Hindlimb muscle (tissue), 1 donor: ENCODE measurements around the gene CHML. TPM values are rescaled to one million over a fixed set of nuclear protein-coding genes. Genes with fewer than 3 reads are reported as not detected.

Experiments
- DNase-seq: peaks from one replicate; pipeline ENCODE4 v3.0.0-alpha.2; 2013
- polyA plus RNA-seq: library from polyadenylated mRNA; unstranded; fragments of 120-200 nt; gene quantifications from one replicate; pipeline ENCODE4 v1.2.1, GENCODE V29; 2013; ENCODE audit not compliant: insufficient read length

CHML gene
- polyA plus RNA-seq, 1 donor = 12.2 TPM

DNA sequence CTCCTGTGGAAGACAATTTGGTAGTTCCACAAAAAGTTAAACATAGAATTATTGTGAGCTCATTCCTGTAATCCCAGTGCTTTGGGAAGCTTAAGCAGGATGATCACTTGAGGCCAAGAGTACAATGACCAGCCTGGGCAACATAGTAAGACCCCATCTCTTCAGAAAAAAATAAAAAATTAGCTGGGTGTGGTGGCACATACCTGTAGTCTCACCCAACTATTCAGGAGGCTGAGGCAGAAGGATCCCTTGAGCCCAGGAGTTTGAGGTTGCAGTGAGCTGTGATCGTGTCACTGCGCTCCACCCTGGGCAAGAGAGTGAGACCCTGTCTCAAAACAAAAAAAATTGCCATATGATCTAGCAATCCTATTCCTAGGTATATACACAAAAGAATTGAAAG, 4.1 kb upstream of the CHML start:
- no peak for DNase-seq

DNA sequence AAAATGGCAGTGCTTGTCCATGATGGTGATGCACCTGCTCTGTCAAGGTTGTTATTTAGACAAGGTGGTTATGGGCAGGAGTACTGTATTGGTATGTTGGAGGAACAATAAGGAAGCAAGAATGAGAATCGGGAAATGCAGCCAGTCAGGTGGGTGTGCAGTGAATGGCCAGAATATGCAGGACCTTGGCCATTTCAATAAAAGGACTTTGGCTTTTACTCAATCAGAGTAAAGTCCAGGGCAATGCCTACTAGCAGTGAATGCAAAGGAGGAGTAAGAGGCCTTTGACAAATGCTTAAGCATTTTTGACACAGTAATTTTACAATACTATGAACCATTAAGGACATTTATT, 2.4 kb upstream of the CHML start:
- DNase-seq = no peak

DNA sequence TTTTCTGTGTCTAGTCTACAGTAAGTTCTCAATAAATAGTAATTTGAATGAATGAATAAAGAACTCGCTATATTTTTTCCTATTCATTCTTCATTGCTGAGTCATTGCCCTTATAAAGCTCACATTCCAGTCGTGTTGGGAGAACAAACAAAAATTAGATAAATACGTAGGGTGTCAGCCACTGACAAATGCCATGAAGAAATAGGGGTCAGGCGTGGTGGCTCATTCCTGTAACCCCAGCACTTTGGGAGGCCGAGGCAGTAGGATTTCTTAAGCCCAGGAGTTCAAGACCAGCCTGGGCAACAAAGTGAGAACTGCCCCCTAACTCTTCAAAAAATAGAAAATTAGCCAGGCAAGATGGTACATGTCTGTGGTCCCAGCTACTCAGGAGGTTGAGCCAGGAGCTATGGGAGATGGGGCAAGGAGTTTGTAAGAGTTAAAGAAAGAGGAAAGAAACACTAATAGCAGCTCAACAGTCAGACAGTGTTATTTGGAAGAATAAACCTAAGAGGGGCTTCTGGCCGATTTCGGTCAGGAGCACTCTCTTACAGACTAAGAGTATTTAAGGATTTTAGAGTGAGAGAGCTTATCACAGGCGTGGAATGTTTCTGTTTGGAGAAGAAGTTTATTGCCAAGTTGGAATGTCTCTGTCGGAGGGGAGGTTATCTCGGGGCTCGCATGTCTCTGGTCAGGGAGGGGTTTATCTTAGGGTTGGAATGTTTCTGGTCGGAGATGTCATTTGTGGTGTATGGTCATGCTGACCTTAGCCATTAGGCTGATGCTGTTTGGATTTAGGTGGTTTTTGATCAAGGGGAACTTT, 1.8 kb upstream of the CHML start:
- no peak for DNase-seq

DNA sequence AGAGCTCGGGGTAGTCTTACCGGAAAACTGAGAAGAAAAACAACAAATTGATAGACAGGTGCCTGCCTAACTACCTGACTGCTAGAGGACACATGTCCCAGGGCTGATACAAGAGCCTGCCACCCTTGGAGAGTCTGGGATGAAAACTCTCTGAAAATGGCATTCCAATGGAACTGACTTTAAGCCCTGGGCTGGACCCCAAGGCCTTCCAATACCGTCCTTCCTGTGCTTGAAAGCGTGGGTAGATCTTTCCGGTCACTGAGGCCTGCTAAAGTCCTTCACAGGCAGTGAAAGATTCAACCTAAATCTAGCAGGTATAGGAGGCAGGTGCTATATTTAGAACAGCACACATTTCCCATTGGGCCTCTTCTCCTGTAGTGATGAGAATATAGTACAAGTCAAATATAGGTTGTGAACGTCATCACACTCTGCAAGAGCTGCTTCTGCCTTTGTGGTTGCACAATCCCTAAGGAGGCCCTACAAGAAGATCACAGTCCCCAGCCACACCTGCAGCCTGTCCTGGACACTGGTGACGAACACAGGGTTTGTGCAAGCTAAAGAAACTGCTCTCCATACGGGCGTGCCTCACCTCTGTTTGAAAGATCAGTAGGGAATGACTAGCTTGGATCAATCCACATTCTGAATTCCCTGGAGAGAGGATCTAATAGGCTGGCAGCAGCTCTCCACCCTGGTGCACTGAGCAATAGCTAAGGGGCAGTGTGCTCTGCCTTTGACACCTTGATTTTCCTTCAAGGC, 876 bp upstream of the CHML start:
- DNase-seq = no peak

DNA sequence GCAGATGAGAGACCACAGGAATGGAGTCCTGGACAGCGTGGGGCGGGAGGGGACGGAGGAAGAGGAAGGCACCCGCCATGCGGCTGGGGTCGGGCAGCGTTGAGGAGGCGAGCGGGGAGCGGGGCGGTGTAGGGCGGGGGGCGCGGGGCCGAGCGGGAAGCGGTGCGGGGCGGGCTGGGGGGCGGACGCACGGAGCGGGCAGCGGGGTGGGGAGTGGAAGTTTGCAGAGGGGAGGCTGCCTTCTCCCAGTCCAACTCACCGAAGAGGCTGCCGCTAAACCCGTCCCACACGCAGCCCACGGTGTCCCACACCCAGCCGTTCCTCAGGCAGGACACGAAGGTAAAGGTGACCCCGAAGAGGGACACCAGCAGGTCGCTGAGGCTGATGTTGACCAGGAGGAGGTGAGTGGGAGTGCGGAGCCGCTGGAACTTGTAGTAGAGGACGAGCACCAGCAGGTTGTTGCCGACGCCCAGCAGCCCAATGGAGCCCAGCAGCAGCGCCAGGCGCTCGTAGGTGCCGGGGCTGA, 483 bp downstream of the CHML start:
- peak; percentile 15 for DNase-seq

DNA sequence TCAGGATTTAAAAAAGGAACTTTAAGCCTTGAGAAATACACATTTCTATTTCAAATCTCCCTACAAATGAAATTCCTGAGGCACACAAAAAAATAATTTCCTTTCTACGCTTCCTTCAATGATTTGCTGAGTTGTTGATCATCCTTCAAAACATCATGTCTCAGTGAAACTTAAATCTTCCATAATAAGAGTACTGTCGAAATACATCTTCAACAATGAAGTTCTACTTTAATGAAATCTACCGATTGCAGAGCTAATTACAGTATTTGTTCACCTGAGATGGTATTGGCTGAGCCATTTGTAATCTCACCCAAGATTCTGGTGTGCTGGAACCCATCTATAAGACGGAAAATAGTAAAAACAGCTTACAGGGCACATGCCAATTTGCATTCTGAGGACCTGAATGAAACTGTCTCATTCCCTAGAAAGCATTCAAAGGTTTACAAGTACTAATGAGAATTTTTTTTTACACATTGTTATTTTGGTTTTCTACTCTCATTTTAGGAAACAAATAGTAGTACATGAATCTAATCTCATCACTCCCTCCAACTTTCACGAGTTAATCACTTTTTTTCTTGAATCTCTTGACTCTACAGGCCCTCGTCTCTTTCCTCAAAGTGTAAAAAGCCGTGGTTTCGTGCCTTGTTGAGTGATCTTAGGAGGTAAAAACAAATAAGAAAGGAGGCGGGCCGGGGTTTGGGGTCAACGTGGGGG, 1.1 kb downstream of the CHML start:
- no peak for DNase-seq

DNA sequence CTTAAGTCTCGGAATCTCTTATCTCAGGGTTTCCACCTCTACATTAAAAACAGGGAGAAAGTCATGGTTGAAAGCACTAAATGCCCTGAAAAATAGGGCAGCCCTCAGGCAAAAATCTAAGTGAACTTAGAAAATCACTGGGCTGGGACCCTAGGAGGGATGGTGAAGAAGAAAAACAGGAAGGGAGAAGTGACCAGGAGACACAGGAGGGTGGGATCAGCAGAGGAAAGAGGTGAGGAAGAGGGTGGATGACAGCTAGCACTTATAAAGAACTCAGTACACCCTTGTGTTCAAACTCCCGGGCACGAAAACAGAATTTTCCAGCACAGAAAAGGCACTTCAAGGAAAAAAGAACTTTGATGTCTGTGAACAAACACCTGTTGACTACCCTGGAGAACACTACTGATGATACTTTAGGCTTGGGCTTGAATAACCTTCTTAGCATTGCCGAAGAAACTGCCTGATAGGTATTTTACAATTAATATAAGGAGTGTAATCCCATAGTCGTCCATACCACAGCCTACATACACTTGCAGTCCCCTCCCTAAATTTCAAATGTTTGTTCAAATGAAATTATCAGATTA, 2.0 kb downstream of the CHML start:
- DNase-seq = no peak

DNA sequence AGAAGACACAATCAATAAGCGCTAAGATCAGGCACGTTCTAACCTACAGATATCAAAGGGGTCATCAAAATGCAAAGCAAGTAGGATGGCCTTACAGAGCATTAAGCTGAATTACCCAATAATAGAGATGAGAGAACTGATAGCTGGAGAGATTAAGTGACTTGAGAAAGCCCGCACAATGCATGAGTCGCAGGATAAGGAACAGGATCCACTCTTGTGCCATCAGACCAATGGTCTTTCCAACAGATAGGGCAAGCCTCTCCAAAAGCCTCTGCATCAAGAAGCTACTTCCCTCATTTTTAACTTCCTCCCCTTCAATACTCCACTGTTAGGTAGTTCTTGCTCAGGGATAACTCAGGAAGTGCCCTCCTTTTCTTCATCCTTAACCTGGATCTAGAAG, 2.6 kb downstream of the CHML start:
- no peak for DNase-seq

DNA sequence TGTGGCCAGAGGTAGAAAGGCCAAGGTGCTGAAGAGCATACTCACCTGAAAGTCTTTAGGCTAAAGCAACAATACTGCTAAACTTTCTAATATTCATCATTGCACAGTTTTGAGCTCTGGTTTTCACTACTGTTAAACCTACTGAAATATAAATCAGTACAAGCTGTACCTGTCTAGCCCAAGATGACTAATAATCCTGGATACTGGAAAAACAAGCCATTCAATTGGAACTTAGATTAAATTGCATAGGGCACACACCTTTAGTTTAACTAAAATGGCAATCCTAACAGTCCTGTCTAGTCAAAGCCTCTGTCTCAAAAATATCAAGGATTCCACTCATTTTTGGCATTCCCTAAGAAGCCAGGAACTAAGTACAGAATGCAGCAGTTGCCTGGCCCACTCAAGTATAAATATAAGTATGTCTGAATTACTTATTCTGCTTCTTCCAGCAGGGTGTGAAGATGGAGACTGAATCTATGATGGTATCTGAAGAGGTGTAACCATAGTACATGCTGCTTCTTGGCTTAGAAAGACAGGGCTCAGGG, 3.1 kb downstream of the CHML start:
- DNase-seq = no peak

DNA sequence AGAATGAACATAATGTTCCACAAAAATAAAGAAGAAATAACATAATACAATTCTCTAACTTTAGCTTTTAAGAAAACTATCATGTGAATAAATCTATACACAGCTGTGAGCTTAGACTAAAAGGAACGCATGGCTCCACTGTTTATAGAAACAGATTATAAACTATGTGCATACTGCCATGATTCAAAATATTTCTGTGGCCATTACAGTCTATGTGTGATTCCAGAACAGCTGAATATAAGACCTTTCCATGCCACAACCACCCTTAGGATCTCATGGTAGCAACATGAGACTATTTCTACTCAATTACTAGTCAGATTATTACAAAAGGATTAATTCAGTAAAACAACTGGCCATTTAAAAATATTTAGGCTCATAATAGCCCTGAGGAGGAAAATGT, 3.9 kb downstream of the CHML start:
- DNase-seq = no peak

DNA sequence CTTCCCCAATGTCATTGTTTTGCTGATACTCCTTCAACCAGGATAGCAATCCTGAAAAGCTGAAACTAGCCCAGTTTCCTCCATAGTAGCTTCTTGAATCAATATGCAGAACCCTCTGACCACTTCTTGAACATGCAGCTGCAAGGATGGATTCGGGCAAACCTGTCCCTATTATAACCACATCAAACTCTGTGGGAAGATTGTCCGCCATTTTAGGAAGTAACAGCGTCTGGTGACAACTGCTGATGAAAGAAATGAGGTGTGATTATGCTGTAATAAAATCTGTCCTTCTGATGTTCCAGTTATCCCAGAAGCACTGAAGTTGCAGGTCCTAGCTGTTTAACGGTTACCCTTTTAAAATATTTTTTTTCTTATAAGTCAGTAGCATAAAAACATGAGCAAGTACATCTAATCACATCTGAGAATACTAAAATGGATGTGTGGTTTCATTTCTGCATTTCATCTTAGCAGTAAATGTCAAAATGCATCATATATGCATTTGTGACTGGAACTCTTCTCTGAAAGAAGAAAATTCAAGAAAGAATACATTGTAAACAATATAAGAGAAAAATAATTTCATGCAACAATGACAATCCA, 4.5 kb downstream of the CHML start:
- no peak for DNase-seq

DNA sequence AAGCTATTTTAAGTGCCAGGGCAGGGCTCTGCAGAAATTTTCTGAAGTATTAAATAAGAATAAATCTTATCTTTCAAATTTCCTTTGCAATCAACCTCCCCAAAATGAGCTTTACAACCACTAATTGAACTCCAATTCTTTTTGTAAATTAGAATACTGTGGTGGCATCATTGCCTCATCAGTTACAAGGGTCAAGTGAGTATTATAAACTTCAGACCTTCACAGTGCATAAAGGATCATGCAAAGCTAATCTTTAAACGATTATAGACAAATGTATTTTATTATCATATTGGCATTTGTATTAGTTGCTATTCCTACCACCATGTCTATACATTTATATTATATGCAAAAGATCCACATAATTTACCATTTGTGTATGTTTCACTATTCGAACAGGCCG, 7.2 kb downstream of the CHML start:
- DNase-seq = no peak

DNA sequence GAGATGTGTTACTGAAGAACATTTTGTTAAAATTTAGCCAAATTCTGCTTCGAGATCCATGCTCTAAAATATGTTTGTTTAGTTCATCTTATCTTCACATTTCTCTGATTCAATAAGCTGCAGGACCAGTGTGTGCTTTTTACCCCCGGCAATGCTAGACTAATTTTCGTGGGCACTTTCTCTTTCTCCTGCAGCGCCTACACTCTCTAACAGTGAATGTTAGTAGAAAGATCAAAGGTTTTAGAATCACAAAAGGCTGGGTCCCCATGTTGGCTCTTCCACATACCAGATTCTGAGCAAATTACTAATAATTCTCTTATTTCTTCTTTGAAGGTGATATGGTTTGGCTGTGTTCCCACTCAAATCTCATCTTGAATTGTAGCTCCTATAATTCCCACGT, 8.5 kb downstream of the CHML start:
- no peak for DNase-seq

DNA sequence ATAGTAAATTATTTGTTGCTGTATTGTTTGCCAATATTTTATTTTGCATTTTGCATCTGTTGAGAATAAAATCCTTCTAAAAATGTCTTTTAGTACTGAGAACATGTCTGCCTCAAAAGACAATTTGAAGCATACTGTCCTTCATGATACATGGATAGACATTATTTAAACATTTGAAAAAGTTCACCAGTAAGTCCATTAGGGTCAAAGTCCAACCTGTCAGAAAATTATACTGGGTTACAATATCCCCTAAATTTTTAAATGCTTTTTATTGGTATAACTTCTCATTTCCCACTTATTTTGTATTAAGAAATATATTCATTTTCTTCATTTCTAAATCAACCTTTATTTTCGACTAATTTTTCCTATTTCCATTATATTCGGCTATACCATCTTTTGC, 9.3 kb downstream of the CHML start:
- no peak for DNase-seq

DNA sequence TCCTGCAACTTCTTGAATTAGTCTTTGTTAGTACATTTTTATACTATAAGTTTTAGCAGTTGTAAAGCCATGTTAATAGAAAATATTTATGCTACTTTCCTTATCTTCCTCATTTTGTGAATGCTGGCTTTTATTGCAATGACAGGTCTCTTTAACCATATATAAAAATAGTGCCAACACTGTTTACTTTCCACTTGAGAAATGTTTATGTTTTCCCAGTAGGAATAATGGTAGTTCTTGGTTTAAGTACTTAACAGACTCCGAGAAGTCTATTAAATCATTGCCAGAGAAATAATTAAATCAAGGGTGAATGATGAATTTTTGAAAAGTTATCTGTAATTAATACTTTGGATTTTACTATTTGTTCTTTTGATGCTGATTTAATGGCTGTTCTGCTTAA, 9.7 kb downstream of the CHML start:
- no peak for DNase-seq

DNA sequence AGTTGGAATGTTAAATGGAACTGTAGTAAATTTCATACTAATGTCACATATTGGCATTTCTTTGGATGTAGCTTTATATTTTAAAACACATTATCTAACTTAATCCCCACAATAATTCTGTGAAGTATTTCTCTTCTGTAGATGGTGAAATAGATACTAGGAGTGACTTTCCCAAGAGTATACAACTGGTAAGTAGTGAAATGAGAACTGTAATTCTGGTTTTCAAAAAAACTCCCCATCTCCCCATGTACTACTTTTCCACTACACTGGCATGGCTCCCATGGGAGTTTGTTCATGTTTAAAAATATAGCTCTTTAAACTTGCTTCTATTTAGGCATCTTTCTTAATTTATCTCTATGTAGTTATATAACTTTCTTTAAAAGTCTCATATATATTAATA, 10.2 kb downstream of the CHML start:
- DNase-seq = no peak

DNA sequence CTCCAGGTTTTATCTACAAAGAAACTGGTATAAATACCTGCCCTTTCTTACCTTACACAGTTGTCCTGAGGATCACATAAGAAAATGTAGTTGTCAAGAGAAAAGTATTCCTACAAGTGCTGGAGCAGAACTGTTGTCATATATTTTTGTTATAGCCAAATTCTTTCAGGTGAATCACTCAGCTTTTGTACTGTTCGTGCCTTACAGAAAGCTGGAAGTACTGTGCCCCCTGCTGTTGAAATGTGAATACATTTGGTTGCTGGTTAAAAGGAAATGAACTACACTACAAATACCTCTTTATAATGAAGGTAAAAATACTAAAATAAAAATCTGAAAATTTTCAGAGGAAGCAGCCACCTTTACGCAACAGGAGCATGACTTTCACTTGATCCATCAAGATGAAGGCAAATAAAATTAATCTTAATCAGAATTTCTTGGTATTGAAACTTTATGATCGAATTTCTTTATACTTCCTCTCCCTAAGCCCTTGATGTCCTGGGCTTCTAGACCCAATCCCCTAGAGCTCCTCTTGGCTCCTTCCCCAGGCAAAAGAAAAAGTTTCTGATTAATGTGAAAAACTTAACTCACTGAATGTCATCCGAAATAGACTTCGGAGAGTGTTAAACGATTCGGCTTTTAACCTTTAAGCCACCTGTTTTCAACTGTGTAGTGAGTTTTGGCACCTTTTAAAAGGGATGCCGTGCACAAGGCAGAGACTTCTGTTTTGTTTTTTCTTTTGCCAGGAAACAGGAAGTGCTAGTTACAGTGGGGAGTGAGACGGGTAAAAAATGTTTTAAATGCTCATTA, 12.5 kb downstream of the CHML start:
- DNase-seq = no peak

DNA sequence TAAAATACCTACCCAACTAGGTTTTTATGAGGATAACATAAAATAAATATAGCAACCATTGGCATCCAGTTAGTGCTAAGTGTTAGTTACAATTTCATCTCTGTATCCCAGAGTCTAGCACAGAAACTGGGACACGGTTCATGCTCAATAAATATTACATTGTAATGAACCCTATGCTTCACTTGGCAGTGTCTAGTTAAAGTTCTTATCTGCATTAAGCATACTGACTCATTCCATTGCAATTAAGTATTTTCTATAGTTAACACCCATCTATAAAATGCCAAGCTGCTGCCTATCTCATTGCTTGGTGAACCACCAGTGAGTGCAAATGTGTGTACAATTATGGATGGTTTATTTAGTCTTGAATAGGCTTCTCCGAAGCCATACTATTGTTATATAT, 15.2 kb downstream of the CHML start:
- no peak for DNase-seq

DNA sequence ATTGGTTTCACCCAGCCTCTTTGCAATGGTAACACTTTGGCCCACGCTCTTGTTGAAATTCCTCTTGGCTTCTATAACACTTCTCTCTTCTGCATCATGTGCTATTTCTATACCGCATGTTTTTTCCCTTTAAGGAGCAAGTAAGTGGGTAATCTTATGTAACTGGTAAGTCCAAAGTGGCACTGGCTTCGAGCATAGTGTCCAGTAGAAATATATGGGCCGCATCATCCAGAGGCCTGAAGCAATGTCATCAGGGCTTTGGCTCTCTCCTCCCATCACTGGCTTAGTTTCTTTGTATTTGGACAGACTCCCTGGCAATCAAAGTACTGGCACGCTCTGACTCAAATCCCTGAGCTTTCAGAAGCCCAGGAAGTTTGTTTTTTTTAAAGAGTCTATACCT, 17.5 kb downstream of the CHML start:
- DNase-seq = no peak

DNA sequence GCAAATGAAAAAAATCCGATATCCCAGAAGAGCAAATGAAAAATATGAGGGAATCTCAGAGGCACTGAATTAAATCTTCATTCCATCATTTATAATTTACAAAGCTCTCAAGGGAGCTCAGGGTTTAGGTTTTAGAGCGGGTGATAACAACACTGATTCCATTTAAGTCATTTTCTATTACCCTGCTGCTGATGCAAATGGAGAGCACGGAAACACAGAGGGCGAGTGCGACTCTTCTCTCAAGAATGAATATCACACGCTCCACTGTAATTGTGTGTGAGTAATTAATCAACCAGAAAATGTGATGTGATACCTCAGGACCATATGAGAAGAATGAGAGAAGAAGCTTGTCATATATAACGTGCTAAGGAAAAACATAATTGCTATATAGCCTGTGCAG, 22.7 kb downstream of the CHML start:
- no peak for DNase-seq
